ENCODE data around the gene CCDC78.

CCDC78 gene

GRCh38 chr16:726438-727290 lies at the start of gene CCDC78, which contains the start of gene HAGHL:
TSS of gene CCDC78 (minus strand) at chr16:726443. CDS start at chr16:726367, 76 bp downstream.
TSS of gene HAGHL (plus strand) at chr16:727106. CDS start at chr16:727510, 404 bp downstream.
- DNase-seq (ENCODE audit: low spot score) = no peak

DNA sequence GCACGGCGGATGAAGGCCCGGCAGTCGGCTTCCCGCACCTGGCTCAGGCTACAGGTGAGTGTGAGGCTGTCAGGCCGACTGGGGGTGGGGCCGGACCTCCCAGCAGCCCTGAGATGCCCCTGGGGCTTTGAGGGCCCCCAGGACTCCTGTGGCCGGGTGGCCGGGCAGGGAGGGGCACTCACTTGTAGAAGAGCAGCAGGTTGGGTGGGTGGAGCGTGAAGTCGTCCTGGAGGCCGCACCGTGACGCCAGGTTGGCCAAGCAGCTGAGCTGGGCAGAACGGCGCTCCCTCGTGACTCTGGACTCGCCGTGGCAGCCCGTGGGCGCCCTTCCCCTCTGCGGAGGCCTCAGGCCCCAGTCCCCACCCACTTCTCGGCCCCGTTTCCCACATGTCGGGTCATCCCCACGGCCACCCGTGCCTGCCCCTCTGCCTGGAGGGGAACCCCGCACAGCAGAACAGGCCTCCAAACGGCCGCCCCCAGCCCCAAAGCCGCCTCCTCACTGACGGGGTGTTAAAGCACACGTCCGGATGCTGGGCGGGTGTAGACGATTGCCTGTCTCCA lies 49.1 kb upstream of the CCDC78 start:
- DNase-seq (ENCODE audit: low spot score) = no peak

DNA sequence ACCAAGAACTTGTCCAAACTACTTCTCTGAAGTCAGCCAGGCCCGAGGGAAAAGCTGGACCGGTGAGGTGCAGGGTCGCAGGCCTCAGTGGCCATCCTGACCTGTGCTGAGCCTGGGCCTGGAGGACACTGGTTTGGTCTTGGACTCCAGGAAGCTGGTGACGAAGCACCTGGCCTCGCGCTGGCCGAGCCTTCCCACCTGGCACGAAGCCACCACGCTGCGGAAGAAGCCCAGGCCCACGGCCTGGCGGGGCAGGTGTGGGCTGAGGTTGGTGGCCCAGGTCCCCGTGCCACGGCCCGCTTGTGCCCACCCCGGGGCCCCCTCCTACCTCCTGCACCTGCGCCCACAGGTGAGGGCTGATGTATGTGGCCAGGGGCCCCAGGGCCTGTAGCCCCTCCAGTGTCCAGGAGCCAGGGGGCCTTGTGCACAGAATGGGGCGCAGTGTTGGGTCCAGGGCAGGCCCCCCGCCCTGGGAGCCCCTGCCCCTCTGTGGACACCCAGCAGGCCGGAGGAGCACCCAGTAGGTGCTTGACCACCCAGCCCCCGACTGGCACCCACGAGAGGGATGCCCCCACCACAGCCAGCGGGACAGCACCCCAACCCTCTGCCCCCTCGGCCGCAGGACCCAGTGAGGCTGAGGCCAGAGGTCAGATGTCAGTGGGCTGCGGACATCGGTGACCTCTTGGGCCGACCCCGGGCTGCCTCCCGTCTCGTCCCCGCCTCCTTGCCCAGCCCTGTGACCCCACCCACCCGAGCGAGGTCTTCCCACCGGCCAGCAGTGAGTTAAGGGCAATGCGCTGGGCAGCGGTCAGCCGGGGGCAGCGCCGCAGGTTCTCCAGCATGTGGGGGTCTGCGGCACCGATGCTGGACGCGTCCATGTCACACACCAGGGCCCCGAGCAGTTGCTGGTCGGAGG lies 48.1 kb upstream of the CCDC78 start:
- no peak for DNase-seq (ENCODE audit: low spot score)

GRCh38 chr16:772959-773358 lies 46.7 kb upstream of the CCDC78 start:
- no peak for DNase-seq (ENCODE audit: low spot score)

- DNase-seq (ENCODE audit: low spot score) = no peak
These were observed 44.2 kb upstream of the CCDC78 start for GRCh38 chr16:770411-770810.

- no peak for DNase-seq (ENCODE audit: low spot score)
These were observed 43.7 kb upstream of the CCDC78 start for GRCh38 chr16:769934-770333.

DNA sequence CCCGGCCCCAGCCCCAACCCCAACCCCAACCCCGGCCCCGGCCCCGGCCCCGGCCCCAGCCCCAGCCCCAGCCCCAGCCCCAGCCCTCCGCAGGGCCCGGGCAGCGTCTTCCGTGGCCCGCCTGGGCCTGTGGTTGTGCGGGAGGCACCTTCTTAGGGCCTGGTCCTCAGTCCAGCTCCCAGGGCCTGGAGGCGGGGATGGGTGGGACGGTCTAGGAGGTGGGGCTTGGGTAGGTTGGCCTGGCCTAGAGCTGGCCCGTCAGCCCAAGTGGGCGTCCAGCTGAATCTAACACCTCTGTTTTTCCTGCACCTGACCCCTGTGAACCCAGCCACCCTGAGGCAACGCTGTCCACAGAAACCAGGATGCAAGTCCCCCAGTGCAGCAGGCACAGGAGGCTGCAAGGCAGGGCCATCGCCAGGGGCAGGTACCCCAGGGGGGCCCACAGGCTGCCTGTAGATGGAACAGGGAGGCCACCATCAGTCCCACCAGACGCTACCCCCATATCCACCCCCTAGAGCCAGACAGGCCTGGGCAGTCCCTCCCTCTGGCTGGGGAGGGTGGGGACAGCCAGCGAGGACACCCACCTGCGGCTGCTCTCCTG lies 43.0 kb upstream of the CCDC78 start:
- no peak for DNase-seq (ENCODE audit: low spot score)

GRCh38 chr16:768428-768827 lies 42.2 kb upstream of the CCDC78 start:
- DNase-seq (ENCODE audit: low spot score) = no peak

DNA sequence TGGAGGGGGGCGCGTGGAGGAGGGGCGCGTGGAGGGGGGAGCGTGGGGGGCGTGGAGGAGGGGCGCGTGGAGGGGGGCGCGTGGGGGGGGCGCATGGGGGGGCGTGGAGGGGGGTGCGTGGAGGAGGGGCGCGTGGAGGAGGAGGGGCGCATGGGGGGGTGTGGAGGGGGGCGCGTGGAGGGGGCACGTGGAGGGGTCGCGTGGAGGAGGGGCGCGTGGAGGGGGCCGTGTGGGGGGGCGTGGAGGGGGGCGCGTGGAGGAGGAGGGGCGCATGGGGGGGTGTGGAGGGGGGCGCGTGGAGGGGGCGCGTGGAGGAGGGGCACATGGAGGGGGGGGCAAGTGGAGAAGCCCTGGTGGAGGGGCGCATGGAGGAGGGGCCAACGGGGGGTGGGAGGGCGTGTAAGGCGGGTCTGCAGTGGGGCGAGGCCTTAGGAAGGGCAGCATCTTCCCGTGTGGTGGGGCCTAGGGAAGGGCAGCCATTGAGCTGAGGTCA lies 41.5 kb upstream of the CCDC78 start:
- no peak for DNase-seq (ENCODE audit: low spot score)

DNA sequence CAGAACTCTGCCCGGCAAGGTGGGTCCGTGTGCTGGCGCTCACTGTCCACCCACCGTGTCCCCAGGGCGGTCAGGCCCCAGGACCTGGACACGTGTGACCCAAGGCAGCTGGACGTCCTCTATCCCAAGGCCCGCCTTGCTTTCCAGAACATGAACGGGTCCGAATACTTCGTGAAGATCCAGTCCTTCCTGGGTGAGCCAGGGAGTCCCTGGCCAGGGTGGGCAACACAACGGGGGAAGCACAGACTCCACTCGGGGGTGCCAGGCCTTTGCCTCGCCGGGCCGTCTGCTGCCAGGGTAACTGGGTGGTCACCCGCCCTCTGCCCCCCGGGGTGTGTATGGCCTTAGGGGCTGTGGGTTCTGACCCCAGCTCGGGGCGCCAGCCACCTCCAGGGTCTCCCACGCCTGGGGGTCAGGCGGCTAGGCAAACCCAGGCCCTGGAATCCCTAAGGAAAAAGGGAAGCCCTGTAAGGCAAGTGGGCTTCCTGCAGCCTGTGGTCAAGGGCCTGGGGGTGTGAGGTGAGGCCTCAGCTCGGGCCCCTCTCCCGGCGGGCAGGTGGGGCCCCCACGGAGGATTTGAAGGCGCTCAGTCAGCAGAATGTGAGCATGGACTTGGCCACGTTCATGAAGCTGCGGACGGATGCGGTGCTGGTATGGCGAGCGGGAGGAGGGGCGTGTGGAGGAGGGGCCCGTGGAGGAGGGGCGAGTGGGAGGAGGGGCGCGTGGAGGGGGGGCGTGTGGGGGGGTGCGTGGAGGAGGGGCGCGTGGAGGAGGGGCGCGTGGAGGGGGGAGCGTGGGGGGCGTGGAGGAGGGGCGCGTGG lies 40.8 kb upstream of the CCDC78 start:
- DNase-seq (ENCODE audit: low spot score) = no peak

GRCh38 chr16:766008-766819 lies 40.0 kb upstream of the CCDC78 start:
- no peak for DNase-seq (ENCODE audit: low spot score)

- no peak for DNase-seq (ENCODE audit: low spot score)
These were observed 39.2 kb upstream of the CCDC78 start for GRCh38 chr16:765488-765865.

DNA sequence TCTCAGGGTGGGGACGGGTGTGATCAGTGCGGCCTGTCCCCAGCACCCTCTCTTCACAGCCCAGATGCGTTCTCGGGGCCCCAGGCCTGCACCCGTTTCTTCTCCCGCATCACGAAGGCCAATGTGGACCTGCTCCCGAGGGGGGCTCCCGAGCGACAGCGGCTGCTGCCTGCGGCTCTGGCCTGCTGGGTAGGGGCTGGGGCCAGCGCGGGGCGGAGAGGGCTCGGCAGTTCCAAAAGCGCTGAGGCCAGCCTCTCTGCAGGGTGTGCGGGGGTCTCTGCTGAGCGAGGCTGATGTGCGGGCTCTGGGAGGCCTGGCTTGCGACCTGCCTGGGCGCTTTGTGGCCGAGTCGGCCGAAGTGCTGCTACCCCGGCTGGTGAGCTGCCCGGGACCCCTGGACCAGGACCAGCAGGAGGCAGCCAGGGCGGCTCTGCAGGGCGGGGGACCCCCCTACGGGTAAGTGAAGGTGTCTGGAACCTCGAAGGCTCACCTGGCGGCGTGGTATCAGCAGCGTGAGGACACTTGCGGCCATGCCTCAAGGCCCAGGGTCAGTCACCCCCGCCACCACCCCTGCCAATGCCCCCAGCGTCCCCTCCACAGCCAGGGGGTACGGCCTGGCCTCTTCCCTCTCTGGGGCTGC lies 38.7 kb upstream of the CCDC78 start:
- no peak for DNase-seq (ENCODE audit: low spot score)

- no peak for DNase-seq (ENCODE audit: low spot score)
These were observed 38.0 kb upstream of the CCDC78 start for GRCh38 chr16:764184-764750.

GRCh38 chr16:763369-764183 lies 37.3 kb upstream of the CCDC78 start:
- no peak for DNase-seq (ENCODE audit: low spot score)

DNA sequence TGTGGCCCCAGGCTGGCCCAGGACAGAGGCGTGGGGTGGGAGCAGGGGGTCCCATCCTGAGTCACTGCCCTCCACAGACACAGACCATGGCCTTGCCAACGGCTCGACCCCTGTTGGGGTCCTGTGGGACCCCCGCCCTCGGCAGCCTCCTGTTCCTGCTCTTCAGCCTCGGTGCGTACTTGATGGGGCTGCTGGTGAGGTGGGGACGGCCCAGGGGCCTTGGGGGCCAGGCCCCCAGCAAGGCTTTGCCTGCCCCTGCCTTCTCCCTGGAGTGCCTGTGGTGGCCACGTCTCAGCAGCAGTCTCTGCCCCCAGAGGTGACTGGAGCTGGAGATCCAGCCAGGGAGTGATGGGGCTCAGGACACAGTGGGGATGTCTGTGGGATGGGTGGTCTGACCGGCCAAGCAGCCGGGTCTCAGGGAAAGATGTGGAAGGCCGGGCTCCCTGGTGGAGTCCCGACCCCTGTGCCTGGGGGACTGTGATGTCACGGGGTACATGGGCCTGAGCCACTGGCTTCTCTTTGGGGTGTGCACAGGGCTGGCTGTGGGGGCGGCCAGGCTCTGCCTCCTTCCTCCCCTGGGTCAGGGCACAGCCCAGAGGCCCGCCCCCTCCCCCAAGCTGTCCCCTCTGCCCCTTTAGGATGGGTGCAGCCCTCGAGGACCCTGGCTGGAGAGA lies 36.5 kb upstream of the CCDC78 start:
- no peak for DNase-seq (ENCODE audit: low spot score)

GRCh38 chr16:761625-762513 lies 35.6 kb upstream of the CCDC78 start:
- DNase-seq (ENCODE audit: low spot score) = no peak
